Stimulated activated naive CD4-positive, alpha-beta T cell (primary cell): ENCODE measurements around the gene ANKRD37.

Source experiments
- DNase-seq, 6 experiments: peaks; one replicate each; lab custom pipeline; 2025; lab: John Stamatoyannopoulos, UW

The ANKRD37 gene

GRCh38 chr4:185380320-185380719, 16.3 kb upstream of the ANKRD37 start:
- DNase-seq: no peak

GRCh38 chr4:185381288-185382196, 15.1 kb upstream of the ANKRD37 start:
- DNase-seq: no peak

GRCh38 chr4:185382754-185383153, 13.9 kb upstream of the ANKRD37 start:
- no peak for DNase-seq

- no peak for DNase-seq
Observed at GRCh38 chr4:185383451-185383850, 13.2 kb upstream of the ANKRD37 start.

GRCh38 chr4:185384061-185384460, 12.6 kb upstream of the ANKRD37 start:
- DNase-seq: no peak

- DNase-seq: no peak
Observed at GRCh38 chr4:185384930-185385331, 11.7 kb upstream of the ANKRD37 start.

DNA sequence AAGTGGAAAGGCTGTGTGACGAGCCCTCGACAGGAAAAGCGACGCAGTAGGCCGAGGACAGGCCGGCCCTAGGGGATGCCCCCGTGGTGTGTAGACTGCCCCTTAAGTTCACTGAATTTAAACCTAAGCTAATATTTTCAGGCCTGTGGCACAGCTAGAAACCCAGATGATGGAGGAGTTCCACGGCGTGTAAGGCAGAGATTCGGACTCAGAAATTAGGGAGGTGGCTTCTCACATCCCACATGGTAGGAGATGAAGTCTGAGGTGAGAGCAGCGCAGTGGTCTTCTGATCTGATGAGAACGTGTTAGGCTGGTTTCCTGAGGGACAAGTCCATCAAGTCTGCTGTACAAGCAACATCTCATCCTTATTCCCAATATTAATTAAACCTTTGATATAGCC, 8.7 kb upstream of the ANKRD37 start:
- DNase-seq: no peak

DNA sequence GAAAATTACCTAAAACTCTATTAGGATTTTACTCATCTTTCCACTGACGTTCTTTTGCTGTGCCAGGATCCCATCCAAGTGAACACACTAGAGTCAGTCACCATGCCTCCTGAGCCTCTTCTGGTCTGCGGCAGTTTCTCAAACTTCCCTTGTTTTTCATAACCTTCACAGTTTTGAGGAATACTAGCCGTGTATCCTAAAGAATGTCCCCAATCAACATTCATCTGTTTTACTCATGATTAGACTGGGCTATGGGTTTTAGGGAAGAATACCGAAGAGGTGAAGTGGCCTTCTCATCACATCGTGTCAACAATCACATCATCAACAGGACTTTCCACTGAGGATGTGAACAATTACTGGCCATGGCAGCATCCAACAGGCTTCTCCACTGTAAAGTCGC, 5.7 kb upstream of the ANKRD37 start:
- DNase-seq: no peak

DNA sequence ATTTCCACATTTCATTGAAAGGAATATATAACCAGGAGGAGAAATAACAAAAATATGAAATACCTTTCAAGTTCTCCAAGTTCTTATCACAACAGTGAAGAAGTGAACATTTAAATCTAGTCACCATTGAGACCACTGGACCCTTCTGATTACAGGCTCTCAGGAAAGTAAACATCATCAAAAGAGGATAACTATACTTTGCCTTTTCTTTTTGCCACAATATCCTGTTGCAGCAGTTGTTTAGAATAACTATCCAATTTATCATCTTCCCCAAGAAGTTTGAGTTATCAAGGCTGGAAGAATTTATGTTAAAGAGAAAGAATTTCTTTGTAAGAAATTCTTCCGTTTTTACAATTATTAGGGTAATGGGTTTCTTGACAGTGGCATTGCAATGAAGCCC, 4.5 kb upstream of the ANKRD37 start:
- DNase-seq: no peak

DNA sequence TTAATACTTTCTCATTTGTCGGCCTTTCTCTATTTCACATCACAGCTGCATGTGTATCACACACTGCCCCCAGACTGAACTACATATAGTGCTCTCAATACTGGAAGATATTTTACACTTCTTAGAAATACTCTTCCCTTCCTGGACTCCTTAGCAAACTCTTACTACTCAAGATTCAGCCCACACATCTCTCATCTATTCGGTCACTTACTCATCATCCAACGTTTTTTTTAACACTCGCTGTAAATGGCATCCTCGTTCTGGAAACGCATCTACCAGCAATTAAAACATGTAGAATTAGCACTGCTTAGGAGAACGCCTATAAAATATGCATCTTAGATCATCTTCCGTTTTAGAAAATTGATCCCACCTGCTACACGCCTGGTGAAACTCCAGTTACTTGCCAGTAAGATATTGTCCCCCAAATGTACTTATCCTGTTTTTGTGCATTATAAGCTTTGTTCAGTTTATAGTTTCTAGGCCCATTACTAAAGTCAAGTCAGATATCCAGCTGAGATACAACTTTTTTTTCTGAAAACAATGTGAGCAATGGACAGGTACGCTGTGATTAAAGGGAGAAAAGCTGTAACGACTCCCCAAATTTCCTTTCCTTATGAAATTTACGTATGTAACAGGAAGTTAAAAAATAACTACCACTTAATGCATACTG, 1.9 kb upstream of the ANKRD37 start:
- DNase-seq: peak in 1 of 6 experiments; percentile 12

- DNase-seq: peak in 2 of 6 experiments; percentile 28 to 48
Observed at GRCh38 chr4:185395238-185395955, 1.2 kb upstream of the ANKRD37 start, which contains the start of gene LRP2BP. Gene LRP2BP (minus strand): TSS chr4:185395924. CDS start chr4:185378186, 17,738 bp downstream.

GRCh38 chr4:185395956-185396723, 501 bp upstream of the ANKRD37 start:
- peak; percentile 90 to 97 (median 94) for DNase-seq

DNA sequence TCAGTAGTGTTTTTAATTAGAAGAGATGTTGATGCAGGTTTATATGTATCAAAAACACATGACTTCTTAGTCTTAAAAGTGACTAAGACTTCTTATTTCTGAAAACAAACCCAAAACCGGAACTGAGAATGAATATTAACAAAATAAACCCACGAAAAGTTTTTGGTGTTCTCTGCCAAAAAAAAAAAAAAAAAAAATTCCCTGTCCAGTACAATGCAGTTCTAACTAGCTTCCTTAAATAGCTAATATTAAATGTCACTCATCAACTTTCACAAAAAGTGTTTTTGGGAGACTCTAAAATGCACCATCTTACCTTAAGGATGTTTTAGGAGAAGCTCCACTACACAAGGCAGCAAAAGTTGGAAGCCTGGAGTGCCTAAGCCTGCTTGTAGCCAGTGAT, 2.0 kb downstream of the ANKRD37 start:
- DNase-seq: no peak

DNA sequence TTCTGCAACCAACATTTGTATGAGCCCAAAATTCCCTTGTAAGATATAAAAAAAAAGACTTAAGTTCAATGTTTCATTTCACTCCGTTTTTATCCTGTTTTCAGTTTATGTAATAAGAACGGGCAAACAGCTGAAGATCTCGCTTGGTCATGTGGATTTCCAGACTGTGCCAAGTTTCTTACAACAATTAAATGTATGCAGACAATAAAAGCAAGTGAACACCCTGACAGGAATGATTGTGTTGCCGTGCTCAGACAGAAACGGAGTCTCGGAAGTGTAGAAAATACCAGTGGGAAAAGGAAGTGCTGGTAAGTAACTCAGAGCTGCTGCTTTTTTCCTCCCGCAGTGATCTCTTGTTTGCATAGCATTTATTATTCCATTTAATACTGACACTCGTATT, 2.8 kb downstream of the ANKRD37 start:
- DNase-seq: no peak

DNA sequence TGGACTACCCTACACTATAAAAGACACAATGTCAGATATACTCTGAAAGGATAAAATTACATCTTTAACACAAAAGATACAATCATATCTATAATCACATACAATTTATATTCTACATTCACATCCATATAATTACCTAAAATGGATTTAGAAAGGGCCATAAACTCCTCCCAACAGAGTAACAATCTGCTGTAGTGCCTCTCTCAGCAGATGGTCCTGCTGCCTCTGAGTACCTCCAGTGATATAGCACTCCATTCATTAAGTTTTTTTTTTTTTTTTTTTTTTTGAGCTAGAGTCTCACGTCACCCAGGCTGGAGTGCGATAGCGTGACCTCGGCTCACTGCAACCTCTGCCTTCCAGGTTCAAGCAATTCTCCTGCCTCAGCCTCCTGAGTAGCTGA, 7.4 kb downstream of the ANKRD37 start:
- DNase-seq: no peak

GRCh38 chr4:185405296-185405999, 8.8 kb downstream of the ANKRD37 start:
- DNase-seq: no peak

DNA sequence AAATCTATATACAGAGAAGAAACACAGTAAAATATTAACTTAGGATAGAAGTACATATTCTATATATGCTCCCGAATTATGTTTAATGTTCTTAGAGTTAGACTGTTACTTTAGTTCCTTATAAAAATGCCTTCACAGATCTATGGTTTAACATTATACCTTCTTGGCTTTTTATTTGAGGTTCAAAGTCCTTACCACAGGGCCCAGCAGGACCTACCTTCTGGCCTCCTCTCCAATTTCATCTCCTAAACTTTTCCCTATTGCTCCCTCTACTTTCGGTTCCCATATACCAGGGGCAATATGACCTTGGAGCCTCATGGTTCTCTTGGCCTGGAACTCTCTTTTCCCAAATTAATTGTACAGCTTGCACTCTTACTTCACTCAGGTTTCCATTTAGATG, 11.8 kb downstream of the ANKRD37 start:
- DNase-seq: no peak

DNA sequence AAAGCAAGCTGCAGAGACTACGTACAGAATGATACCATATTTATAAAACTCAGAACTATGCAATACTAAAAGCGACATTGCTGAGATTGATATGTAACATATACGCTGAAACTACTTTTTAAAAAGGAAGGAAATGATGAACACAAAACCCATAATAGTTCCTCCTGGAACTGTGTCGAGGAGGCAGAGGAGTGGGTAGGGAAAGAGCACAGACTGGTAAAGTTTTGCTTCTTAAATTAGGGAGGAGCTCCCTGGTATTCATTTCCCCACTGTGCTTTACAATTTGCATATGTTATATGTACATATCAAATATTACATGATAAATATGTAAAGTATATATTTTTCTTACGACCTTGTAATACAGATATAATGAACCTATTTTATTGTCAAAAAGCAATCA, 15.2 kb downstream of the ANKRD37 start:
- DNase-seq: no peak

- no peak for DNase-seq
Observed at GRCh38 chr4:185412412-185412811, 15.8 kb downstream of the ANKRD37 start.

- no peak for DNase-seq
Observed at GRCh38 chr4:185416955-185417354, 20.3 kb downstream of the ANKRD37 start.
